Retina (tissue), 1 donor: ENCODE data around the gene GMDS.

ENCODE experiments used
- DNase-seq: peaks from one replicate; pipeline ENCODE4 v3.0.0-alpha.2; 2016

Gene GMDS

GRCh38 chr6:1575210-1576041 is 670.0 kb downstream of the GMDS start:
- peak; percentile 52 for DNase-seq

GRCh38 chr6:1574890-1575209 is 670.6 kb downstream of the GMDS start:
- no peak for DNase-seq

- peak; percentile 32 for DNase-seq
Observed at GRCh38 chr6:1574083-1574761, 671.2 kb downstream of the GMDS start.
